SK-N-MC (cell line): ENCODE measurements around the gene MRM3.
"Not testable (repeated sequence)": the region's sequence is repeated elsewhere in the genome, so short reads cannot be mapped to it uniquely, and the experiment has no call there.

Experiments used
- DNase-seq: peaks from one replicate; pipeline ENCODE4 v3.0.0-alpha.2; 2011; ENCODE audit warnings: low read depth, low spot score
- H3K27ac ChIP-seq: fragments of 200-600 bp; sonication (generic); 2 replicates; pipeline ENCODE4 v1.5.1; 2016; ENCODE audit warnings: mixed run types
- H3K36me3 ChIP-seq: fragments of 200-600 bp; sonication (generic); 2 replicates; pipeline ENCODE4 v1.6.1; 2017; ENCODE audit warnings: antibody characterized with exemption, low read length, mixed read lengths; ENCODE audit not compliant: insufficient read depth
- H3K4me3 ChIP-seq: fragments of 200-600 bp; sonication (generic); 2 replicates; pipeline ENCODE4 v1.5.1; 2016
- H3K9ac ChIP-seq: fragments of 200-600 bp; sonication (generic); 2 replicates; pipeline ENCODE4 v1.8.0; 2017; ENCODE audit warnings: mixed run types, mixed read lengths; ENCODE audit not compliant: insufficient read length
- H3K9me3 ChIP-seq: fragments of 200-600 bp; sonication (generic); 2 replicates; pipeline ENCODE4 v1.6.1; 2017; ENCODE audit warnings: low read depth, mild to moderate bottlenecking, antibody characterized with exemption, low read length, moderate library complexity, mixed read lengths
- EZH2 ChIP-seq: fragments of 200-600 bp; sonication (generic); IDR thresholded peaks from one replicate; pipeline ENCODE4 v1.6.1; 2017; ENCODE audit warnings: antibody characterized with exemption
- FOXP2 ChIP-seq: optimal IDR thresholded peaks from 2 replicates; pipeline ENCODE3; 2011; ENCODE audit warnings: mild to moderate bottlenecking, moderate library complexity; ENCODE audit not compliant: insufficient read depth; ENCODE audit errors: extremely low read length, control extremely low read depth
- POLR2AphosphoS5 ChIP-seq: IDR thresholded peaks from 2 replicates; pipeline ENCODE4 v1.6.1; 2012; ENCODE audit warnings: mild to moderate bottlenecking, low read depth, low read length, borderline replicate concordance

MRM3 gene

DNA sequence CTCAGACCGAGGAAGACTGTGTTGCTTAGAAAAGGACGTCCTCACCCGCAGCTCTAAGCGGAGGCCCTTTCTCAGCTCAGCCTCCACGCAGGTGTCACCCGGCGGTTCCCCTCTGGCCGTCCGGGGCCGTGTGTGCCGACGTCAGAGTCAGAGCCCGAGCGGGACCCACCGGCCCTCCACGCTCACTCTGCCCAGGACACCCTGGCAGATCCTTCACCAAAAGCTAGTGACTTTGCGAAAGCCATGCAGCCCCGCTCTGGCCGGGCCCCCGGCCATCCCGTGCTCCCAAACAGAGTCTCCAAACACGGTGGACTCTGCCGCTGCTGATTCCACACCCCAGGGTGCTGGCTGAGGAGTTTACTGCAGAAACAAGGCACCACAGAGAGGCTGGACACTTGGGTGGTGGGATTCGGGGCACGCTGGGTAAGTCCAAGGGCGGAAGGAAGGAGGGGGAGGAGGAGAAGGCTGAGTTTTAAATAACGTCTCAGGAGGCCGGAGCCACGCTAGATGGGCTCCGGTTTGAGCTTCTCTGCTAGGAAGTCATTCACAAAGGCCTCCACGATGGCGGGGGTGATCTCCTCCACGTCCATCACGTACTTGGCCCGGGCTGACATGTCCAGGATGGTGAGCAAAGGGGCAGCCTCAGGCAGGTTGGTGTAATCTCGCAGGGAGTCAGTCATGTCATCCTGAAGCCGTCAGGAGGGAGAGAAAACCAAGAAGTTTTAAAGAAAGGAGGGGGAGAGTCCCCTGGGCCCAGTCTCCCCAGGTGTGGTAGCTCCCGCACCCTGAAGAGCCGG is 18.5 kb downstream of the MRM3 start:
- no peak overlapping the region for H3K27ac ChIP-seq

GRCh38 chr17:801660-802059 is 19.5 kb downstream of the MRM3 start:
- H3K4me3 ChIP-seq, result no peak overlapping the region
- H3K36me3 ChIP-seq, result no peaks in the 10 kb centered on the region
- H3K9ac ChIP-seq, result no peak overlapping the region
- no peak overlapping the region for H3K27ac ChIP-seq
- TF ChIP-seq FOXP2 (no peak), EZH2 (no peak), POLR2AphosphoS5 (no peak)
- DNase-seq, result no peak
- H3K9me3 ChIP-seq, result no peaks in the 10 kb centered on the region

More for the DNA sequence above, 18.5 kb downstream of the MRM3 start:
- Histone ChIP-seq H3K9ac (no peak overlapping the region), H3K36me3 (no peaks in the 10 kb centered on the region), H3K9me3 (no peaks in the 10 kb centered on the region), H3K4me3 (no peak overlapping the region)
- DNase-seq, result no peak
- TF ChIP-seq POLR2AphosphoS5, result no peak
- no peak for TF ChIP-seq FOXP2
- no peak for TF ChIP-seq EZH2

DNA sequence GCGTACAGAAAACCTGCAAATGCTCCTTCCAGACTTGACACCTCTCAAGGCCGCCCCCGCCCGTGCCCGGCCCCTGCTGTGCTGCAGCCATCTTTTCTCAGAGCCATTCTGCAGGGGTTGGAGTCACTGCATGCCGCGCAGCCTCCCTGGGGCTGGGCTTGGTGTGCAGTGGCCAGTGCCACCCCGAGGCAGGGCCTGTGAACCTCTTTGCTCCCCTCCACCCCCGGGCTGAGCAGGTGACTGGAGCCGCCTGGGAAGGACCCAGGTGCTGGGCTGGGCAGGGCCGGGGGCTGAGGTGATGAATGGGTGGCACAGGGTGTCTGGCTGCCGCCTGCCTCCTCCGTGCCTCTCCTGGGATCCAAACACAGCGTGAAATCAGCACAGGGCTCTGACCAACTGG is 20.3 kb downstream of the MRM3 start:
- no peak for DNase-seq
- Histone ChIP-seq H3K36me3 (no peaks in the 10 kb centered on the region), H3K4me3 (no peak overlapping the region), H3K27ac (no peak overlapping the region), H3K9me3 (no peaks in the 10 kb centered on the region), H3K9ac (no peak overlapping the region)
- TF ChIP-seq FOXP2 (no peak), EZH2 (no peak), POLR2AphosphoS5 (no peak)

DNA sequence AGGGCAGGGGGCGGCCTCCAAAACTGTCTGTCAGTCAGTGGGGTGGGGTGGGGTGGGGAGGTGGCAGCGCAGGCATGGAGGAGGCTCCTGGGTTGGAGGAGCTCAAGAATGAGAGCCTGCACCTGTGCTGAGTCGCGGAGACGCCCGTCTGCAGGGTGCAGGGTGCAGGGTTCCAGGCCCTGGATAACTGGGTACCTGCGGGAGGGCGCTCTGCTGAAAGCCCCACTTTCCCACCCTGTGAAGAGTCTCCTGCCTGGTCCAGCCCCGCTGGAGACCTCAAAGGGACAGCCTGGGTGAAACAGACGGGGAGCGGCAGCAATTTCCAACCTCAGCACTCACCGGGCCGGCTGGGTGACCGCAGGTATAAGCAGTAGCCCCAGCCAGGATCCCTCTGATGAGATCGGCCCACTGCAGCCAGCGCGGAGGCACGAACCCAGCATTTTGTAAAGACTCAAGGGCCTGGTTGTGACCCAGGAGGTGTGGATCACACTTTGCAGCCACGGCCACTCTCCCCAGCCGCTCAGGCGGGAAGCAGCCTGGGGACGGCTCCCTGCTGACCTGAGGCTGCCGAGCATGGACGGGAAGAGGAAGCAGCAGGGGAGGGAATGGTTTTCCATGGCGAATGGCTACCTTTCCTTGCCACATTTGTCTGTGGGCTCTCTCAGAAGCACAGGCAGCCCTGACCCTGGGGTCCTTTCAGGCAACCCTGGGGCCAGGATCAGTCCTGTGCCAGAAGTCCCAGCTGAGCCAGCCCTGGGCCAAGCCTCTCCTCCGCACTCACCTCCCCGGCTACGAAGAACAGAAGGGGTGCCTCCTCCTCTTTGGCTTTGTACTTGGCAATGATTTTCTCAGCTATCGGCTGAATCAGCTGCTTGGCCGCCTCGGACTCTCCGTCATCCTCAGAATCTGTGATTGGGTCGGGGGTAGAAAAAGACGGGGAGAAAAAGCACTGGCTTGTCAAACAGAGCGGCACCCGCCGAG is 21.0 kb downstream of the MRM3 start:
- TF ChIP-seq POLR2AphosphoS5, result no peak
- no peak for TF ChIP-seq EZH2
- no peak for TF ChIP-seq FOXP2

GRCh38 chr17:804541-805435 is 22.6 kb downstream of the MRM3 start:
- no peak overlapping the region for H3K9ac ChIP-seq
- H3K27ac ChIP-seq, result no peak overlapping the region
- TF ChIP-seq FOXP2 (no peak), EZH2 (no peak), POLR2AphosphoS5 (no peak)
- DNase-seq, result no peak
- H3K36me3 ChIP-seq, result no peaks in the 10 kb centered on the region
- no peaks in the 10 kb centered on the region for H3K9me3 ChIP-seq
- H3K4me3 ChIP-seq, result no peak overlapping the region

More for the DNA sequence above, 21.0 kb downstream of the MRM3 start:
- DNase-seq, result no peak
- Histone ChIP-seq H3K27ac (no peak overlapping the region), H3K36me3 (no peaks in the 10 kb centered on the region), H3K9ac (no peak overlapping the region), H3K9me3 (no peaks in the 10 kb centered on the region), H3K4me3 (no peak overlapping the region)

DNA sequence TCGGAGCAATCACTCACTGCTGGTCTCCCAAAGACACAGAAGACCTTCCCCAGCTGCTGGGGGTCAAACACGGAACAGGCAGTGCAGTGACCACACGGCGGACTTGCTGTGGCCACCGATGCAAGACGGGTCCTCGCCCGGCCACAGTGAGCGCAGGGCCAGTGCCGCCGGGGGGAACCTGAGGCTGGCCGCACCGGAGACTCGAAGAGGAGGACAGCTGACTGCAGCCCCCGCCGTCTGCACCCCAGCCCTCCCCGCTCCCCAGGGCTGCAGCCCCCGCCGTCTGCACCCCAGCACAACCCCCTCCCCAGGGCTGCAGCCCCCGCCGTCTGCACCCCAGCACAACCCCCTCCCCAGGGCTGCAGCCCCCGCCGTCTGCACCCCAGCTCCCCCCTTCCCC is 23.7 kb downstream of the MRM3 start:
- H3K27ac ChIP-seq, H3K9me3 ChIP-seq, H3K4me3 ChIP-seq, DNase-seq, H3K9ac ChIP-seq, H3K36me3 ChIP-seq: not testable (repeated sequence)

DNA sequence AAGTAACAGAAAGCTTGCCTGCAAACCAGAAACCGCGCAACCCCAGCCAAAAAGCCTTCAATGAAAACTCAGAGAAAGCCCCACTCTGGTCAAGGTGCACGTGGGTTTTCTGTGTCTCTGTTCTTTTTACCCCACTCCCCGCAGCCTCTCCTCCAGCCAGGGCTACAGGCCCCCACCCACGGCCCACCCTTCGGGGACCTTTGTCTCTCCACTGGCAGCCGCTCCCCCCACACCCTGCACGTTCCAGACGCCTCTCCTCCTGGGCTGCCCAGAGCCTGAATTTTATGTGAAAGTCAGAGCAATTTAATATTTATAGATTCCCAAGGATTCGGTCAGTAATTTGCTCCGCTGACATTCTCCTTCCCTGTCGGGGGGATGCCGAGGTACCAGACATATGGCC is 24.2 kb downstream of the MRM3 start:
- Histone ChIP-seq H3K9ac (no peak overlapping the region), H3K4me3 (no peak overlapping the region), H3K9me3 (no peaks in the 10 kb centered on the region), H3K36me3 (no peaks in the 10 kb centered on the region), H3K27ac (no peak overlapping the region)
- DNase-seq, result no peak
- TF ChIP-seq FOXP2 (no peak), EZH2 (no peak), POLR2AphosphoS5 (no peak)

- DNase-seq, result no peak
- Histone ChIP-seq H3K9me3 (no peaks in the 10 kb centered on the region), H3K4me3 (no peak overlapping the region), H3K9ac (no peak overlapping the region), H3K36me3 (no peaks in the 10 kb centered on the region), H3K27ac (no peak overlapping the region)
- TF ChIP-seq FOXP2, result no peak
- TF ChIP-seq POLR2AphosphoS5, result no peak
These were observed 24.8 kb downstream of the MRM3 start for GRCh38 chr17:806781-807522.
